Stimulated activated CD8-positive, alpha-beta memory T cell treated with anti-CD3 and anti-CD28 coated beads, Interleukin-15, amount 100 ng/mL, for 48 hours (primary cell): Measurements from ENCODE around the gene CELSR1.

Experiments used
- DNase-seq, 2 donors: peaks; one replicate each; pipeline ENCODE4 v3.0.0-alpha.2; 2020; ENCODE audit warnings: low read depth in 2 of 2

The CELSR1 gene

DNA sequence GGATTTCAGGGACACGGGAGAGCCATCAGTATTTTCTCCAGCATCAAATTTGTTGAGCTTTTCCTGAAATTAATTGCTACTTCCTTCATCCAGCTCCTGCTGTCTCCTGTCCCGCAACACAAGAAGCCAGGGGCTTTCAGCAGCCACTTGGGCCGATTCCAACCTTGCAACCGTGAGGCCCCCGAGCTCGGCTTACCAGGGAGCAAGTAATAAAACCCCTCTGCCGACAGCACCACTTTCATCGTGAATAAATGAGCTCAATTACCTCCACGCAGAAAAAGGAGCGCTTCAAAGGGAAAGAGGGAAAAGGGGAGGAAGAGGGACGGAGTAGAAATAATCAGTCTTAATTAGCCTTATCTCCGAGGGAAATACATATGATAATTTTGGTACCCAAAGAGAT is 76.6 kb downstream of the CELSR1 start:
- no peak for DNase-seq

DNA sequence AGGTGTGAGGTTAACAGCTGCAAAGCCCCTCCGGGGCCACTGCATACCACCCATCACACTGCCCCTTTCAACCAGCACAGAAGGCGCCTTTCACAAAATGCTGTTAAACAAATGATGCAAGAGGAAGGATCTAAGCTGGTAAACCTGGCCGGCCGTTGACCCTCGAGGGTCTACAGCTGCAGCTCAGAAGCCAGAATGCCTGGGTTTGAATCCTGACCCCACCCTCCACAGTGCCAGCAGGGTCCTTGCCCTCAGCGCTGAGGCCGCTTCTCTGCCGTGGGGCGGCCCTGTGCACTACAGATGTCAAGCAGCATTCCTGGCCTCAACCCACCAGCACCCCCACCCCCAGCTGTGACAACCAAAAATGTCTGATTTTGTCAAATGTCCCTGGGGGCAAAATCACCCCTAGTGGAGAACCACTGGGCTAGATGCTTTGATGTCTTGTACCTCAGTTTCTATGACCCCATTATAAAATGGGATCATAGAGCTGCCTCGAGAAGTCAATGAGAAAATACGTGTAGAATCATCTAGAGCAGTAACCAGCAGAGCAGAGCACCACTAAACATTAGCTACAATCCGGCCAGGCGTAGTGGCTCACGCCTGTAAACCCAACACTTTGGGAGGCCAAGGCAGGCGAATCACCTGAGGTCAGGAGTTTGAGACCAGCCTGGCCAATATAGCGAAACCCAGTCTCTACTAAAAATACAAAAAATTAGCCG is 77.9 kb downstream of the CELSR1 start:
- no peak for DNase-seq

DNA sequence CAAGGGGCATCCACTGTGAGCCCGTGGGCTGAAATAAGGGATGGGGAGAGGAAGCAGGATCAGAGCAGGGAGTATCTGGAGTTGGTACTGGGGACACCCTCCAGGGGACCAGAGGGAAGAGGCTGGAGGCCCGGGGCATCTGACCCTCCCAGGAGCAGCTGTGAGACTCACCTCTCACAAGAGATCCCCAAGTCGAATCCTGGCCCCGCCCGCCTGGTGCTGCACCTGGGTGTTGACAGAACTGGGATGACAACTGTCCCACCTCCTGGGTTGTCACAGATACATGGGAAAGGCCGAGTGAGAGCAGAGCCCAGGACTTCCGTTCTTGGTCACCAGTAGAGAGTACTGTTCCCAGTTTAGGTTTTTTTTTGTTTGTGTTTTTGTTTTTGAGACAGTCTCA is 78.9 kb downstream of the CELSR1 start:
- no peak for DNase-seq

DNA sequence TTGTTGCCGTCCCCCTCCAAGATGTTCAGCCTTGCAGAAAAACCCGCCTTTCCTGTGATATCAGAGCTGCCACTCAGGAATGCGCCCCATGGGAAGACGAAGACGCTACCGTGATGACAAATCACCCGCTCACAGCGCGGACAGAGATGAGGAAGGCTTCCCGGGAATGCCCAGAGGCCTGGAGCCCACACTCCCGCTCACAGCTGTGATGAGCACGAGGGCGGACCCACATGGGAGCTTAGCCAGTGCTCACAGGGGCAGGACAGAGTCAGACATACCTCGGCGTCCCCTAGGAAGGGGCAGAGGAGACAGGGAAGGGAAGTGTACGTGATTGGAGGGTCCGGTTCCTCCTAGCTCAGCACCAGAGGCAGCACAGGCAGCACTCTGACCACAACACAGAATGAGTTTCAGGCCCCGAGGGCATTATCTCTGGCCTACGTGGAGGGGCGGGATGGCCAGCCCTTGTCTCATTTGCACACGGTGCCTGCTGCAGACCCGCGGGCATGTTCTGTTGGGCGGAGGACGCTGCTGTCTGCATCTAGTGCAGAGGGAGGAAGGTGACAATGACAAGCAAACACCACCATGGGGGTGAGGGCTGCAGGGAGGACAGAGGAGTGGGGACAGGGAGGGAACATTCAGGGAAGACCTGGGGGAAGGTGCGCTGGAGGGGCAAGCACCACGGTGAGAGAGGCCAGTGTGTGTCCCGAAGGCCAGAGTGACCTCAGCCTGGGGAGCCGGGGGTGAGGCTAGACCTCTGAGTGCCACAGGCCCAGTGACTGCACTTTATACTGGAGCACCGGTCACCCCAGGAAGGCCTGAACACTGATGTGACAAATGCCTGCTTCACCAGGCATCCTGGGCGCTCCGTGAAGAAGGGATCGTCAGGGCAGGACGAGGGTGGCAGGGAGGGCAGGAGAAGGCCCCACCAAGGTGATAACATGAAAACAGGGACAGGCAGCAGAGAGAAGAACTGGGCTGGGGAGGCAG is 79.6 kb downstream of the CELSR1 start:
- DNase-seq, result no peak

DNA sequence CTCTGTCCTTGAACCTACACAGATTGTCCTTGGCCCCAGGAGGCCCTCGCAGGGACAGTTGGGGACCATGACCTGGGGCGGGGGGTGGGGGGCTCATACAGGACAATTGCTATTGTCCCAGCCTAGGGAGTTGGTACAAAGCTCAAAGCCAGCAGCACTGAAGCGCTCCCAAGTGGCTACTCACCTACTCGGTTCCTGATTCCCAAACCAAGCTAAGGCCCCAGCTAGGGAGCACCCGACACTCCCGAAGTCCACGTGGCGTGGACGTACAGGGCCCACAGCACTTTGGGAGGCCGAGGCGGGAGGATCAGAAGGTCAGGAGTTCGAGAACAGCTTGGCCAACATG is 80.6 kb downstream of the CELSR1 start:
- no peak for DNase-seq

DNA sequence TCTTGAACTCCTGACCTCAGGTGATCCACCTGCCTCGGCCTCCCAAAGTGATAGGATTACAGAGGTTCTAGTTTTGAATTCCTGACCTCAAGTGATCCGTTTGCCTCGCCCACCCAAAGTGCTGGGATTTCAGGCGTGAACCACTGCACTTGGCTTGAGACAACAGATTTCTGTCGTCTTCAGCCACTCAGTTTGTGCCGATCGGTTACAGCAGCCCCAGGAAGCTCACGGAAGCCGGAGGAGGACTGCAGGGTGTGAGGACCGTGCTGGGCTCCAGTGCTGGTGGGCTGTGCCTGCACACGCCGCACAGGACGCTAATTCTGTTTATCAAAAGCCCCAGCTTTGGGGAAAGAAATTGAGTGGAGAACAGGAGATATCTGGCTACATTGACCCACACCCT is 82.0 kb downstream of the CELSR1 start:
- DNase-seq, result no peak

DNA sequence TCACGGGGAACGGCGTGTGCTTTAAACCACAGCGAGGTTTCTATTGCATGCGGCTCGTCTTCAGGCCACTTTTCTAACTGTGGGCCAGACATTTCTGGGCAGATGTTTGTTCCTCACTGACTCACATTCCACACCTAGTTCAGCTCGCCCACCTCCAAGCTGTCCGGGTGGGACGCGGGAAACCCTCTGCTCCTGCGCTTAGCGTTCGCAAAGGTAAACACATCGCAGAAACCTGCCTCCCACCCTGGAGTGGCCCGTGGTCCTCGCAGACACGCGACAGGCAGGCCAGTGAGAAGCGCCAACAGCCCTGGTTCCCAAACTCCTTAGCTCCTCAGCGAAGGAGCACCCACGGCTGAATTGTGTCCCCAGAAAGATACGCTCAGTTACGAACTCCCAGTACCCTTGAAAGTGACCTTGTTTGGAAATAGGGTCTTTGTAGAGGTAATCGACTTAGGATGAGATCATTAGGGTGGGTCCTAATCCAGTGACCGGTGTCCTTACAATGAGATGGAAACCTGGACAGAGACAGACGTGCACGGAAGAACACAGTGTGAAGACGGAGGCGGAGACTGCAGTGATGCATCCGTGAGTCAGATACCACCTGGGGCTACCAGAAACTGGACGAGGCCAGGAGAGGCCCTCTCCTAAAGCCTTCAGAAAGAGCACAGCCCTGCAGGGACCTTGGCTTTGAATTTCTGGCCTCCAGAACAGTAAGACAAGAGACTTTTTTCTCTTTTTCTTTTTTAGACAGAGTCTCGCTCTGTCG is 82.7 kb downstream of the CELSR1 start:
- DNase-seq, result no peak

DNA sequence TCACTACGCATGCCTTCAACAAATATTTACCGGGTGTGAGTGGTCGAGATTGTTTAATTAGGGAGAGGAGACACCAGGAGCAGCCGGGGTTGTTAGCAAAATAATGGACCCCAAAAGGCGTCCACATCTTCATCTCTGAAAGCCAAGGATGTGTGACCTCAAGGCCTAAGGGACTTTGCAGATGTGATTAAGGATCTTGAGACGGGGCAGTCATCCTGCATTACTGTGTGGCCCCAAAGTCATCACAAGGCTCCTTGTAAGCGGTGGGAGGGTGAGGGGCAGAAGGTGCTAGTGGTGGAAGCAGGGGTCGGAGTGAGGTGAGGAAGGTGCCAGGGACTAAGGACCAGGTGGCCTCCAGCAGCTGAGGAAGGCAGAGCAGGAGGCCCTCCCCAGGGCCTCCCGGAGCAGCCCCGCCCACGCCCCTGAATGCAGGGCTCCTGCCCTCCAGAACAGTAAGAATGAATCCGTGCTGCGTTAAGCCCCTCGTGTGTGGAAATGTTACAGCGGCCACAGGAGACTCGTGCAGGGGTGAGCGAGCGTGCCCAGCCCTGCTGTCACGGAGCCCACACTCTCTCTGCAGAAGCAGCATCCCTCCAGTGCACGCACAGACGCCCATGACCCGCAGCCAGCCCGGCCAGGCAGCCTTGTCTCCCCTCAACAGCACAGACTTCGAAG is 83.5 kb downstream of the CELSR1 start:
- DNase-seq, result no peak

DNA sequence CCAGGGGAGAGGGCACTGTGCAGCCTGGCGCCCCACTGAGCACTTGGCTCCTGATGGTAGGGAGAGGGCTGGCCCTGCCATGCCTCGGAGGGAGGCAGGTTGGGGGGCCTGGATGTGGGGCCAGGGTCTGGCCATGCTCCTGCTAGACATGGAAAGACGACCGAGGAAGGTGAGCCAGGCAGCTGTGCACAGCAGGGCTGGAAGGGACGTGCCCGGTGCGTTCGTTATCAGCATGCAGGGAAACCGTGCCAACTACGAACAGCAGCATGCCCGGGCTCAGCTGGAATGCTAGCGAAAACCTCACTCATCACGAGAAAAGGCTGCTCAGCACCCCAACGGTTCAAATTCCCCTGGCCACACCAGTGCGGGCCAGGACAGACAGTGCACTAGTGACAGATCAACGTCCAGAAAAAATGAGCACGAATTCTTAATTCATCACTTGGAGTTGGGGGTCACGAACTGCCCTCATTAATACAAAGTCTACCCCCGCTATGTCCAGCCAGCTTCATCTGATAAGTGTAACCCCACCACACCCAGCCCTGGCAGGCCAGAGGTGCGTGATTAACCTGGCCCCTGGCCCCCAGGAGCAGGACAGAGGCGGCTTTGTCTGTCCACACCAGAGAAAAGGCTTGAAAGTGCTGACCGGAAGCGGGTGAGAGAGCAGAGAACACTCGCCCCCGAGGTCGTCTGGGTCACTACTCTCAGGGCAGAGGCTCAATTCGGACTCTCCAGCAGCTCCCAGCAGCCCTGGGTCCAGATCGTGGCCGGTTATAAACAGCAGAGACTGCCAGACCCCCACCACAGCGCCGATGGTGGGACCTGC is 84.2 kb downstream of the CELSR1 start:
- DNase-seq, result no peak

DNA sequence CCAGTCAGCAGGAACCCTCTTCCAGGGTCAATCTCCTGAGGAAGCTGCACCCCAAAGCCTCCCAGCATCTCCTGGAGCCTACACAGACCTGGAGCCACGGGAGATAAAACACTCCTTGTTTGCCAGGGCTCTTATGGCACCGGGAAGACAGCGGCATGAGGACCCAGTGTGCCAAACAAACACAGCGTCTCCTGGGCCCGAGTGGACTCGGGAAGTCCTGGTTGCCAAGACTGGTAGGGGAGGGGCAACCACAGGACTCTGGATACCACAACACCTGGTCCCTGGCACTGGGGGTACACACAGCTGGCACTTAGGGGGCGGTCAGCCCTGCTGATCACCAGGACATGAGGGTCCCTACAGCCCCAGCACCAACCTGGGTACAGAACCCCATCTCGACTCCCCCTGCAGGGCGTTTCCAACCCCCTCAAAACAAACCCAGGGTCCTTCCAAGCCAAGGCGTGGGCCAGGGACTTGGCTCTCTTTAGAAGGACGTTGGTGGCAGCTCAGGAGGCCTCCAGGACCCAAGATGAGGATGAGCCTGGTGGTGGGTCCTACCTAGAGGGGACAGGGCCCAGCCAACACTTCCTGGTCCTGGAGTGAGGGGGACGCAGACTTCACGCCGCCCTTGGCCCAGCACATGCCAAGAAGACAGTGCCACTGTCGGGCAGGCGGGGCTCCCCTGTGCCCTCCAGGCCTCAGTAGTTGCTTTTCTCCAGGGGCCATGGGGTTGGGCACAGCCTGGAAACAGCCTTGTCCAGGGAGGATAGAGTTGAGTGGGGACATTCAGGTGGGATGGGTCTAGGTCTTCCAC is 85.0 kb downstream of the CELSR1 start:
- no peak for DNase-seq

DNA sequence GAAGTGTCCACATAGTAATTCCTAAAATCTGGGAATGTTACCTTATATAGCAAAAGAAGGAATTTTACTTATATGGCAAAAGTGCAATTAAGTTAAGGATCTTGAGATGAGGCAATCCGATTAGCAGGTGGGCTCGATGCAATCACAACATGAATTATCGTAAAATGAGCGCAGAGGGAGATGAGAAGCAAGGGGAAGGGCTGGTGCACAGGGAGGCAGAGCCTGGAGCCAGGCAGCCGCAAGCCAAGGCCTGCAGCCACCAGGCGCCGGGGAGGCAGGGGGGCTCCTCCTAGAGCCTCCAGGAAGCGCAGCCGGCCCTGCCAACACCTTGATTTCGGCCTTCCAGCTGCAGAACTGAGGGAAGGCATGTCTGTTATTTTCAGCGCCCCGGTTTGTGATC is 85.7 kb downstream of the CELSR1 start:
- DNase-seq, result no peak

DNA sequence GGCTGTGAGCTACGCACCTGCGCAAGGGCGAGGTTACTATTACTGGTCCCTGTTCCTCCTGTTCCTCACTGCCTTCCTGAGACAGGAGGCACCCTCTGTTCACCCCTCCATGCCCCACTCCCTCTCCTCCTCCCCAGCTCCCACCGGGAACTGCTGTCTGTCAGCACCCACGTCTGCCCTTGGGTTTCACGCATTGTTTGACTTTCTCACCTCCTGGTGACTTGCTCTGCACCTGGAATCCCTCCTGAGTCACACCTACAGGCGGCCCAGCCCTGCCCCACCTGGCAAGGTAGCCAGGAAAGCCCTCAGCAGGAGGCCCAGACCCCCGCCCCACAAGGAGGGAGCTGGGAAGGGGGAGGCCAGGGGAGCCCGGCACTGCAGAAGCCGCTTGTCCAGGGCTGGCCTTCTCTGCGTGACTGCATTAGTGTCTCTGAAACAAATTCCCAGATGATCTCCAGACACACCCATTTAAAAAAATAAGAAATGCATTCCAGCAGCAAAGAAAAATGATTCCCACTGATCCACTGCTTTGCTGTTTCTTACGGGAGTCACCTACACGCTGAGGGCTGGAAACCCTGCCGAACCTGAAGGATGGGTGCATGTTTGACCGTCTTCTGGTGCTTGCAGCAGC is 86.4 kb downstream of the CELSR1 start:
- DNase-seq, result no peak

DNA sequence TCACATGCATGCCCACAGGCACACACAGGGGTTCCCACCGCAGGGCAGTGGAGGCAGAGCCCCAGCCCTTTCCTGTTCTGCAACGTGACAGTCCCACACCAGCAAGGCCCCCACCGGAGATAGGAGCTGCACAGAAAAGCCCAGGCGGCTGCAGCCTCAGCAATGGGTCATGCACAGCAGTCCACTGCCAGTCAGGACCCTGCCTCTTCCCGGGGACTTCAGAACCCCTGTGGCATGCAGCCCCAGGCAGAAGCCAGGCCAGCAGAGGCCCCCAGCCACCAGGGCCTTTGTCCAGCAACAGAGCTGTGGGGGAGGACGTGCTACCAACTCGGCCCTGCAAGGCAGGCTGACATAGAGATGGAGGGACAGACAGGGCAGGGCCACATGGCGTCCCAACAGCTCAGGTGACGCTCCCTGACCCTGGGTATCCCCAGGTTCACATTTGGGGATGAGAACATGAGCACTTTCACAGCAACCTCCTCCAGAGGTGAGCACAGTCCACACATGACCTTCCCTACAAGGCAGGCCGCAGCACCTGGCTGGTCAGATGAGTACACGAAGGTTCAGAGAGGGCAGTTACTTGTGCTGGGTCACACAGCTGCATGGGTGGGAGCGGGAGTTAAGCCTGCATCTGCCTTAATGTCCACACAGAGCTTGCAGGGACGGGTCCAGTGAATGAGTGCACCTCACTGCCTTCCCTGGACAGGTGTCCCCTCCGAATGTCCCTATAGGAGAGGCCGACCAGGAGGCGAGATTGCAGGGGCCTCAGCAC is 87.3 kb downstream of the CELSR1 start:
- DNase-seq, result no peak

DNA sequence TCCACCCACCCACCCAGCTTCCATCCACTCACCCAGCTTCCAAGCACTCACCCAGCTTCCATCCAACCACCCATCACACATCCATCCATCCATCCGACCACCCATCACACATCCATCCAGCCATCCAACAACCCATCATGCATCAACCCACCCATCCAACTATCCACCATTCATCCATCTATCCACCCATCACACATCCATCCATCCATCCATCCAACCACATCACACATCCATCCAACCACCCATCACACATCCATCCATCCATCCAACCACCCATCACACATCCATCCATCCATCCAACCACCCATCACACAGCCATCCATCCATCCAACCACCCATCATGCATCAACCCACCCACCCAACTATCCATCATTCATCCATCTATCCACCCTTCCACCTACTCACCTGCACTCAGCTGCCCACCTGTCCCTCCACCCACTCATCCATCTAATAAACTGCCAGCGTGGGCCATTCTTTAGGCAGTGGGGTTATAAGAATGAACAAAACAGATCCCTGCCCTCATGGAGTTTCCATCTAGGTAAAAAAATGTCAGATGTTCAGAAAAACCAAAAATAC is 88.2 kb downstream of the CELSR1 start:
- no peak for DNase-seq

DNA sequence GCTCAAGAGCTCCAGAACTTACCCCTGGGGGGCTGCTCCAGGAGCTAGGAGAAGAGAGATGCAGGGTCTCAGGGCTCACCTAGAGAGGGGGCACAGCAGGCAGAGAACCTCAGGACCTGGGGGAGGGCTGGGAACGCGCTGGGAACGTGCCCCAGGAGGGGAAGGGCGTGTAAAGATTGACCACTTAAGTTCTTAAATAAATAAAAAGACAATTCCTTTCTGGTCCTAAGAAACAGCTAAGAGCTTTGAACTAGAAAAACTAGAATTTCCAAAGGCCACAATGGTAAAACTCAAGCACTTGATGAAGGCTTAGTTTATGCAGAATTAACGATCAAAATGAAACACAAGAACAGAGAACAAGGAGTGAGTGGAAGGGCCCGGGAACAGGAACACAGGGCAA is 89.1 kb downstream of the CELSR1 start:
- DNase-seq, result no peak

DNA sequence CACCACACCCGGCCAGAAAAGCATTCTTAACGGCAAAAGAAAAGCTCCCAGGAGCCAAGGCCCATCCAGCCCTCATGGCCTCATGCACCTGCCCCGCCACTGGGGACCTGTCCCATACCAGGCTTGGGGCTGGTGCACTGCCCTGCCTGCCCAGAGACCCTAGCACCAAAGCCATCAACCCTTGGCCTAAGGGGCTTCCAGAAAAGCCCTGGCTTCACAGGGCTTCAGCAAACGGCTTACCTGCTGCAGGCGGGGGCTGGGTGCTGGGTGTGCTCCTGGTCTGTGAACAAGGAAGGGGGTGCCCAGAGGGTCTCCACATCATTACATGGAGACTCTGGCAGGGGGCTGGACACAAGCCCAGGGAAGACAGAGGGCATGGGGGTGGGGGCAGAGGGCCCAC is 89.5 kb downstream of the CELSR1 start:
- no peak for DNase-seq

DNA sequence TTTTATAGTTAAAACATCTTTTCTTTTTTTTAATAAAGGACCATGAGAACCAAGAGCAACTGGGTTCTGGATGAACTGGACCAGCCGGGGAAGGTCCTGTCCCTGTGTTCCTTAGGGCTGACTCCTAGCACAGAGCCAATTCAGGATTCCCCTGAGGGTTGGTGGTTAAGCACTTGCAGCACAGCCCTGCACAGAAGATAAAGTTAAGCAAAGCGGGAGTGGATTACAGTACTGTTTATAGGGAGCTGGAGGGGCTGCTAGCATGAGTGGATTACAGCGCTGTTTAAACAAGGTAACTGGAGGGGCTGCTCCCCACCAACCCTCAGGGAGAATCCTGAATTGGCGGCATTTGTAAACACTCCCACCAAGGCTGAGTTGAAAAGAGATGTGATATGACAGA is 90.6 kb downstream of the CELSR1 start:
- DNase-seq, result no peak

DNA sequence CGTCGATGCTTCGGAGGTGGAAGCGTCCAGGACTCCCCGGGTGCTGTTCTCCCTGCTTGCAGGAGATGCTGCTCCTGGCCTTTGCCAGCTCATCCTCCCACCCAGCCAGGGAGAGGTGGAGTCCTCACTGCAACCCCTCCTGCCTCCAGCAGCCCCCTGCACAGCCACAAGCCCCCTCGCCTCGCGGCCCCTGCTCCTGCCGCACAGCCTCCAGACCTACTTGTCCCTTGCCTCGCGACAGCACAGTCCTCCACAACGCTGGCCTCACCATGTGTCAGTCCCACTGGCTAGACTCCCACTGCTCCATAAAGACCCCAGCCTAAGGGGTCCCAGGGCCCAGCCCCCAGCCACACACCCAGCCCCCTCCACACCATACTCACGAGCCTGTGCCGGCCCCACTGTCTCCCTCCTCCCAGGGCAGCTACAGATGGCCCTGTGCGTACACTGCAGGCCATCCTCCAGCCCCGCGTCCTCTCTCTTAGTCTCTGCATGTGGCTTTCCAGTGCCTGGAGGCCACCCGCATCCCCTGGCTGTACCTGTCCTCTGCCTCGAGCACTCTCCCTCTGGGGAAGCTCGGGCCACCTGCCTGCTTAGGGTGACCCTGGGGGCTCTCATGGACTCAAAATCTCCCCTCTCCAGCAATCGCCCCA is 91.5 kb downstream of the CELSR1 start:
- DNase-seq, result no peak
